ENCODE data around the gene TLR9. TPM values are rescaled to one million over a fixed set of nuclear protein-coding genes. Genes with fewer than 3 reads are reported as not detected.
A peak's percentile ranks its signal among the peaks of the same experiment; 100 is the strongest.

TLR9 gene
- total RNA-seq, 1 experiment from 2014 or later = not detected

DNA sequence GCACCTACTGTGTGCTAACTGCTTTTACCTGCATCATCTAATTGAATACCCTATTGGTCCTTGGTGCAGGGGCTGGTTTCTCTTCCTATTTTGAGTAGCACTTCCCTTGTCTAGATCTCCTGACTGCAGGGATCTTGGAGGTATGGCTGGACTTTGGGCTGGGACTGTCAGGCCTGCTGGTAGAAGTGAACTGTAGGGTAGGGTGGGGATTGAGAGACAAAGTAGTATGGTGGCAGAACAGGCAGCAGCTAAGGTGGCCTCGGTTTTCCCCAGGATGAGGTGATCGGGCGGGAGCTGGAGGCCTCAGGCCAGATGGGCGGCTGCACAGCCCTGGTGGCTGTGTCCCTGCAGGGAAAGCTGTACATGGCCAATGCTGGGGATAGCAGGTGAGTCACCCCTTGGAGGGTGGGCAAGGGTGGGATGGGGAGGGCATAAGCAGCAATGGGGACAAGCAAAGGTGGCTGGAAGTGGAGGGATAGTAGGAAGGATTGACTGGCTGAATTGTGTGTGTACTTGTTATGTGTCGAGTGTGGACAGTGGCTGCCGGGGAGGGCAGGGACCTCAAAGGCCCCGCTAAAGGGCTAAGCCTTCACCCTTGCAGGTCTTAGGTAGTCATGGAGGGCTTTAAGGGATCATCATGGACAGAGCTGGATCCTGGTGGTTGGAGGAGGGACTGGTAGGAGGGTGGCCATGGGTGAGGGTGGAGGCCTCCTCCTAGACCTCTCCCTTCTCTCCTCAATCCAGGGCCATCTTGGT, 22.1 kb upstream of the TLR9 start:
- Histone ChIP-seq H3K27ac (ENCODE audit: low read length) (no peak overlapping the region), H3F3A (ENCODE audit: low read length, unreplicated experiment) (peaks cover 4% of the 10 kb centered on the region), H3K4me2 (ENCODE audit: low read length) (0 out of 2 replicates have a peak overlapping the region, but pooled peaks have one; percentile 88), H3K9me2 (replicated peaks; ENCODE audit: low read length) (no peaks in the 10 kb centered on the region), H2AFZ (ENCODE audit: low read length) (no peak overlapping the region), H4K20me1 (ENCODE audit: low read length) (no peaks in the 10 kb centered on the region), H3K79me2 (ENCODE audit: low read length) (no peaks in the 10 kb centered on the region), H3K9ac (ENCODE audit: low read length) (no peak overlapping the region), H3K4me1 (ENCODE audit: insufficient read depth, low read length) (peaks cover 31% of the 10 kb centered on the region), H3K4me3 (ENCODE audit: low read length) (no peak overlapping the region), H3K36me3 (ENCODE audit: low read depth, low read length) (peaks cover 4% of the 10 kb centered on the region), H3K27me3 (ENCODE audit: low read length) (no peaks in the 10 kb centered on the region), H3K9me3 (ENCODE audit: low read length) (no peaks in the 10 kb centered on the region)
- POLR2A ChIA-PET (ENCODE audit: unreplicated experiment) = no interaction called here
- DNase-seq (no peak), ATAC-seq (no peak)
- no TSS peak for BruUV-seq (replicated peaks)
- CTCF ChIA-PET = no interaction called here
- TF ChIP-seq EZH2 (IDR thresholded peaks at IDR 0.05; ENCODE audit: low read length, unreplicated experiment) (no peak), EZH2phosphoT487 (IDR thresholded peaks at IDR 0.05; ENCODE audit: borderline replicate concordance, low read length) (no peak)
- TF ChIP-seq, protein P1, sequence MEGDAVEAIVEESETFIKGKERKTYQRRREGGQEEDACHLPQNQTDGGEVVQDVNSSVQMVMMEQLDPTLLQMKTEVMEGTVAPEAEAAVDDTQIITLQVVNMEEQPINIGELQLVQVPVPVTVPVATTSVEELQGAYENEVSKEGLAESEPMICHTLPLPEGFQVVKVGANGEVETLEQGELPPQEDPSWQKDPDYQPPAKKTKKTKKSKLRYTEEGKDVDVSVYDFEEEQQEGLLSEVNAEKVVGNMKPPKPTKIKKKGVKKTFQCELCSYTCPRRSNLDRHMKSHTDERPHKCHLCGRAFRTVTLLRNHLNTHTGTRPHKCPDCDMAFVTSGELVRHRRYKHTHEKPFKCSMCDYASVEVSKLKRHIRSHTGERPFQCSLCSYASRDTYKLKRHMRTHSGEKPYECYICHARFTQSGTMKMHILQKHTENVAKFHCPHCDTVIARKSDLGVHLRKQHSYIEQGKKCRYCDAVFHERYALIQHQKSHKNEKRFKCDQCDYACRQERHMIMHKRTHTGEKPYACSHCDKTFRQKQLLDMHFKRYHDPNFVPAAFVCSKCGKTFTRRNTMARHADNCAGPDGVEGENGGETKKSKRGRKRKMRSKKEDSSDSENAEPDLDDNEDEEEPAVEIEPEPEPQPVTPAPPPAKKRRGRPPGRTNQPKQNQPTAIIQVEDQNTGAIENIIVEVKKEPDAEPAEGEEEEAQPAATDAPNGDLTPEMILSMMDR (conservative IDR thresholded peaks at IDR 0.05; ENCODE audit: low read depth, low read length) = no peak
- intact Hi-C loops (cut with micrococcal nuclease) = no loop called here

DNA sequence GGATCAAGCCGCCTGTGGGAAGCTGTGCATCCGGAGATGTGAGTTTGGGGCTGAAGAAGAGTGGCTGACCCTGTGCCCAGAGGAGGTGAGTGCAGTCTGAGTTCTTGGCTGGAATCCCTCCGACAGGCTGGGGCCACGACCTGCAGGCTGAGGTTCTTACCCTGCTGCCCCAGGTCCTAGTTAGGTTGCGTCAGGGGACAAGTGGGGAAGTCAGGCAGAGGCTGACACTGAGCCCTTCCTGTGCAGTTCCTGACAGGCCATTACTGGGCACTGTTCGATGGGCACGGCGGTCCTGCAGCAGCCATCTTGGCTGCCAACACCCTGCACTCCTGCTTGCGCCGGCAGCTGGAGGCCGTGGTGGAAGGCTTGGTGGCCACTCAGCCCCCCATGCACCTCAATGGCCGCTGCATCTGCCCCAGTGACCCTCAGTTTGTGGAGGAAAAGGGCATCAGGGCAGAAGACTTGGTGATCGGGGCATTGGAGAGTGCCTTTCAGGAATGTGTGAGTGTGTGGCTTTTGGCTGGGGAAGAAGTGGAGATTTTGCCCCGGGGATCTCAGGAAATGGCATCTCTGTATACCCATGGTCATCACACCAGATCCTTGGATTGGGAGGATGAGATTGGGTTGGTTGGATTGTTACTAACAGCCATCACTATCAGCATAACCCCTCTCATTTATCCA, 21.4 kb upstream of the TLR9 start:
- peak overlapping the region; percentile 88 for H3K4me2 ChIP-seq (ENCODE audit: low read length)
- CTCF ChIA-PET = interaction anchor here (0.6 kb wide), 1 partner anchor 239 kb away, joined by 4 read pairs; no protein-coding TSS in a partner anchor
- no peaks in the 10 kb centered on the region for H3K9me3 ChIP-seq (ENCODE audit: low read length)
- peaks cover 2% of the 10 kb centered on the region; the same call in 1 of the 2 replicates for H3K36me3 ChIP-seq (ENCODE audit: low read depth, low read length)
- no peaks in the 10 kb centered on the region for H3K27me3 ChIP-seq (ENCODE audit: low read length)
- ATAC-seq (no peak), DNase-seq (no peak)
- no peaks in the 10 kb centered on the region for H4K20me1 ChIP-seq (ENCODE audit: low read length)
- TF ChIP-seq EZH2 (IDR thresholded peaks at IDR 0.05; ENCODE audit: low read length, unreplicated experiment) (no peak), EZH2phosphoT487 (IDR thresholded peaks at IDR 0.05; ENCODE audit: borderline replicate concordance, low read length) (no peak)
- TF ChIP-seq, protein P1 (conservative IDR thresholded peaks at IDR 0.05; ENCODE audit: low read depth, low read length) = no peak
- H3K27ac ChIP-seq (ENCODE audit: low read length) = no peak overlapping the region
- peaks cover 4% of the 10 kb centered on the region for H3F3A ChIP-seq (ENCODE audit: low read length, unreplicated experiment)
- no peaks in the 10 kb centered on the region for H3K79me2 ChIP-seq (ENCODE audit: low read length)
- peaks cover 31% of the 10 kb centered on the region for H3K4me1 ChIP-seq (ENCODE audit: insufficient read depth, low read length)
- POLR2A ChIA-PET (ENCODE audit: unreplicated experiment) = no interaction called here
- BruUV-seq (replicated peaks) = no TSS peak
- no peak overlapping the region for H3K9ac ChIP-seq (ENCODE audit: low read length)
- H3K9me2 ChIP-seq (replicated peaks; ENCODE audit: low read length) = no peaks in the 10 kb centered on the region
- H2AFZ ChIP-seq (ENCODE audit: low read length) = no peak overlapping the region
- peak overlapping the region; percentile 76; the same call in 1 of the 2 replicates for H3K4me3 ChIP-seq (ENCODE audit: low read length)
- intact Hi-C loops (cut with micrococcal nuclease) = no loop called here
